GM19452 (cell line): ENCODE data around the gene SCUBE3.

Source experiments
- ATAC-seq: cut with Tn5 transposase; IDR thresholded peaks from one replicate; pipeline ENCODE4 v1.9.1; 2021; ENCODE audit not compliant: unreplicated experiment

SCUBE3 gene

GRCh38 chr6:35181308-35181932 lies 32.3 kb upstream of the SCUBE3 start:
- ATAC-seq, result no peak

GRCh38 chr6:35181933-35182612 lies 31.7 kb upstream of the SCUBE3 start:
- no peak for ATAC-seq

GRCh38 chr6:35183281-35183680 lies 30.5 kb upstream of the SCUBE3 start:
- no peak for ATAC-seq

GRCh38 chr6:35183935-35184334 lies 29.8 kb upstream of the SCUBE3 start:
- ATAC-seq, result no peak

- ATAC-seq, result no peak
Measured at GRCh38 chr6:35184580-35185301, 29.0 kb upstream of the SCUBE3 start.

- no peak for ATAC-seq
Measured at GRCh38 chr6:35185302-35185681, 28.5 kb upstream of the SCUBE3 start.

- no peak for ATAC-seq
Measured at GRCh38 chr6:35185971-35186370, 27.8 kb upstream of the SCUBE3 start.

GRCh38 chr6:35186571-35186970 lies 27.2 kb upstream of the SCUBE3 start:
- ATAC-seq, result no peak

GRCh38 chr6:35188886-35189285 lies 24.9 kb upstream of the SCUBE3 start:
- ATAC-seq, result no peak

- no peak for ATAC-seq
Measured at GRCh38 chr6:35190306-35190705, 23.4 kb upstream of the SCUBE3 start.

GRCh38 chr6:35191889-35192288 lies 21.9 kb upstream of the SCUBE3 start:
- ATAC-seq, result no peak

- ATAC-seq, result no peak
Measured at GRCh38 chr6:35192301-35192860, 21.4 kb upstream of the SCUBE3 start.

- ATAC-seq, result no peak
Measured at GRCh38 chr6:35194390-35194789, 19.4 kb upstream of the SCUBE3 start.

- ATAC-seq, result no peak
Measured at GRCh38 chr6:35195120-35195780, 18.5 kb upstream of the SCUBE3 start.

- ATAC-seq, result no peak
Measured at GRCh38 chr6:35197196-35197595, 16.6 kb upstream of the SCUBE3 start.

GRCh38 chr6:35199866-35200265 lies 13.9 kb upstream of the SCUBE3 start:
- no peak for ATAC-seq

- ATAC-seq, result no peak
Measured at GRCh38 chr6:35202066-35202546, 11.7 kb upstream of the SCUBE3 start.

GRCh38 chr6:35203152-35203670 lies 10.5 kb upstream of the SCUBE3 start:
- no peak for ATAC-seq

GRCh38 chr6:35203680-35204079 lies 10.1 kb upstream of the SCUBE3 start:
- ATAC-seq, result no peak

GRCh38 chr6:35206346-35206745 lies 7.4 kb upstream of the SCUBE3 start:
- ATAC-seq, result no peak

GRCh38 chr6:35208419-35208818 lies 5.3 kb upstream of the SCUBE3 start:
- no peak for ATAC-seq
